Measurements from ENCODE around the gene AANAT.
"Not testable (repeated sequence)": the region's sequence is repeated elsewhere in the genome, so short reads cannot be mapped to it uniquely, and the experiment has no call there.

The AANAT gene

DNA sequence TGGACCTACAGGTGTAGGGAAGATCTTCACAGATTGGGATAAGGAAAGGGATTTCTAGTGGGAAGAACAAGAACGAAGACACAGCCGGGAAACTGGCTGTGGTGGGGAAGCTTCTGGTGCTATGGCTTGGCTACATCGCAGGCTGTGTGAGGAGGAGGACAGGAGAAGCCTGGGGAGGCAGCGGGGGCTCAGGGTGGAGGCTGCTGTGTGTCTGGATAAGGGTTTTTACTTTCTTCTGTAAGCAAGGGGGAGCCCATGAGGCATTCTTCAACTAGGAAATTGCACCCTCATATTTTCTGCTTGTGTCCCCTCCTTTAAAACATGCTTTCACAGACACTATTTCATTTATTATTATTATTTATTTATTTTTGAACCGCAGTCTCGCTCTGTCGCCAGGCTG is 36.7 kb downstream of the AANAT start:
- H3K4me3 ChIP-seq (ENCODE audit: low read depth, low read length), result no peak overlapping the region
- TF ChIP-seq, protein P1, sequence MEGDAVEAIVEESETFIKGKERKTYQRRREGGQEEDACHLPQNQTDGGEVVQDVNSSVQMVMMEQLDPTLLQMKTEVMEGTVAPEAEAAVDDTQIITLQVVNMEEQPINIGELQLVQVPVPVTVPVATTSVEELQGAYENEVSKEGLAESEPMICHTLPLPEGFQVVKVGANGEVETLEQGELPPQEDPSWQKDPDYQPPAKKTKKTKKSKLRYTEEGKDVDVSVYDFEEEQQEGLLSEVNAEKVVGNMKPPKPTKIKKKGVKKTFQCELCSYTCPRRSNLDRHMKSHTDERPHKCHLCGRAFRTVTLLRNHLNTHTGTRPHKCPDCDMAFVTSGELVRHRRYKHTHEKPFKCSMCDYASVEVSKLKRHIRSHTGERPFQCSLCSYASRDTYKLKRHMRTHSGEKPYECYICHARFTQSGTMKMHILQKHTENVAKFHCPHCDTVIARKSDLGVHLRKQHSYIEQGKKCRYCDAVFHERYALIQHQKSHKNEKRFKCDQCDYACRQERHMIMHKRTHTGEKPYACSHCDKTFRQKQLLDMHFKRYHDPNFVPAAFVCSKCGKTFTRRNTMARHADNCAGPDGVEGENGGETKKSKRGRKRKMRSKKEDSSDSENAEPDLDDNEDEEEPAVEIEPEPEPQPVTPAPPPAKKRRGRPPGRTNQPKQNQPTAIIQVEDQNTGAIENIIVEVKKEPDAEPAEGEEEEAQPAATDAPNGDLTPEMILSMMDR (IDR thresholded peaks at IDR 0.05; ENCODE audit: control insufficient read depth, extremely low read depth, insufficient read depth), result no peak
- DNase-seq (ENCODE audit: low read depth), result no peak

DNA sequence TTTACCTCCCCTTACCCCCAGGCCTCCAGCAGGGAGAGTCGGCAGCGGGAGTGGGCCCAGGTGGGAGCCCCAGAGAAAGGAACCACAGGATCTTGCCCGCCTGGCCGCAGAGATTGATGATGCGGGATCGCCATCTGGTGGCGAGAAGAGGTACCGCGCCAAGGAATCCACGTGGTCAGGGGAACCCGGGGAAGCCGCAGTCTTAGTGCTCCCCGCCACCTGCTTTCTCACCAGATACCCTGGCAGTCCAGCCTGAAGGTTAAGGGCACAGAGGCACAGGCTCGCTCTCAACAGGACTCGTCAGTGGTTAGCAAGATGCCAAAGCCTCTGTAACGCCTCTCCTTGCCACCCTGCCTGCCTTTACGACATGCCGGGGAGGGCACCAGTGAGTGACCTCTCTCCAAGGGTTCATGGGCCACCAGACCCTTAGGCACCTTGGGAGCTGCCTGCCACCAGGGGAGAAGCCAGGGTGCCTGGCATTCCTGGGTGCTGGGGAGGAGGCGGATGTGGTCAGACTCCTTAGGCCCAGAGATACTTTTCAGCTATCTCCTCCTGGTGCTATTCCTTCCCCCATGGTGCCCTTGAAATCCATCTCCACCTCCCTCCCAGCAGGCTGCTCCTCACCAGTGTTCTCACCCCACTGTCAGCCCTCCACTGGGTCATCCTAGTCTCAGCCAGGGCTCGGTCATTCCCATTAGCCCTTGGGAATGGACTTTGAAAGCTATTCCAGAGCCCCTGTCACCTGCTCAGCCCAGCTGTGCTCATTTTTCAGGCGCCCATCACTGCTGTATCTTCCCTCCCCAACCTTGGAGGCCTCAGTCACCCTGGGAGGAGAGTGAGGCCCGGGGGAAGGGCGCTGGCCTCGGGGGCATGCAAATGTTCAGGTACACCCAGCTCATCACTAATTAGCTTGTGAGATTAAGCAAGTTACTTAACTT is 39.3 kb downstream of the AANAT start:
- TF ChIP-seq, protein P1 (IDR thresholded peaks at IDR 0.05; ENCODE audit: control insufficient read depth, extremely low read depth, insufficient read depth), result peak; percentile 82
- DNase-seq (ENCODE audit: low read depth), result no peak
- no peak overlapping the region; the same call in 1 of the 2 replicates for H3K4me3 ChIP-seq (ENCODE audit: low read depth, low read length)

DNA sequence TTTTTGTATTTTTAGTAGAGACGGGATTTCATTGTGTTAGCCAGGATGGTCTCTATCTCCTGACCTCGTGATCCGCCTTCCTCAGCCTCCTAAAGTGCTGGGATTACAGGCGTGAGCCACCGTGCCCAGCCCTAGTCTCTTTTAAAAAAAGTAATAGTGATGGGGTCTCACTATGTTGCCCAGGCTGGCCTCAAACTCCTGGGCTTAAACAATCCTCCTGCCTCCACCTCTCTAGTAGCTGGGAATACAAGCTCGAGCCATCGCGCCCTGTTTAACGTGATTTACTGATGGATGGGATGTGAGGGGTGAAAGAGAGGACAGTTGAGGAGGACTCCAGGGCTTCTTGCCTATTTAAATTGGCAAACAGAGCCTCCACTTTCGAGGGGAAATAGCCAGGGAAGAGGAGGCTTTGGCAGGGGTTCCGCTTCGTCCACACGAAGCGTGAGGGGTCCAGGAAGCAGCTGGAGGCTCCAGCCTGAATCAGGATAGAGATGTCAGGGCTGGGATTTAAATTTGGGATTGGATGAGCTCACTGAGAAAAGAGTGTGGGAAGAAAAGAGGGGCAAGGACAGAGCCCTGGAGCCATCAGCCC is 41.2 kb downstream of the AANAT start:
- DNase-seq (ENCODE audit: low read depth); H3K4me3 ChIP-seq (ENCODE audit: low read depth, low read length): not testable (repeated sequence)

DNA sequence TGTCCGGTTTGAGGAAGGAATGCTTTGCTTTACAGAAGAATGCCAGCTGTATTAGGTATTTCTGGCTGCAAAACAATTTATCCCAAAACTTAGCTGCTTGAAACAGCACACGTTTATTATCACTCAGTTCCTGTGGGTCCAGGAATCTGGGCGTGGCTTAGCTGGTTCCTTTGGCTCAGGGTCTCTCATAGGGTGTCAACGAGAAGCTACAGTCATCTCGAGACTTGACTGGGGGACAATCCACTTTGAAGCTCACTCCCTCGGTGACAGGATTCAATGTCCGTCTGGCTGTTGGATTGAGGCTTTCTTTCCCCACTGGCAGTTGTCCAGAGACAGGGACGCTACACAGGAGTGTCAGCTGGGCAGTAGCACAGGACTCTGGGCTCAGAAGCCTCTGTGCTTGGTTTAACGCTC is 43.4 kb downstream of the AANAT start:
- TF ChIP-seq, protein P1 (IDR thresholded peaks at IDR 0.05; ENCODE audit: control insufficient read depth, extremely low read depth, insufficient read depth), result no peak
- DNase-seq (ENCODE audit: low read depth), result no peak
- no peak overlapping the region for H3K4me3 ChIP-seq (ENCODE audit: low read depth, low read length)

DNA sequence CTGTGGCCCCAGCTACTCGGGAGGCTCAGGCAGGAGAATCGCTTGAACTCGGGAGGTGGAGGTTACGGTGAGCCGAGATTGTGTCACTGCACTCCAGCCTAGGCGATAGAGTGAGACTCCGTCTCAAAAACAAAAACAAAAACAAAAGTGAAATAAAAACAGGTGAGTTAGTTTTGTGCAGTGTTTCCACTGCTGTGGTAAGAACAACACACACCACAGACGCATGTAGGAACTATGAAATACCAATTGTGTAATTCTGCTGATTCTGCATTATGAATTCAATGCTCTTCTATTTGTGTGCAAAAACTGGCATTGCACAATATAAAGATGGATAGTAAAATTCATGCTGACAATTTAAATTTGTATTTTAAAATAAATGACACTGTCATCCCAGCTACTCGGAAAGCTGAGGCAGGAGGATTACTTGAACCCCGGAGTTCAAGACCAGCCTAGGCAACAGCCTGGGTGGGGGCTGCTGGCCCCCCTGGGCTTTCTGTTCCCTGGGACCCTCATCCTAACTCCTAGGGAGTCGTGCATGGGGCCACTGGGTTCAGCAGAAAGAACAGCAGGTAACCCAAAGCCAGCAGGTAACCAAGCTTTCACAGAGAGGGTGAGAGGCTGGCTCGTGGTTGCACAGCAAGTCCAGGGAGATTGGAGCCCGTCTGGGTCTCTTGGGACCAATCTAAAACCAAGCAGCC is 44.4 kb downstream of the AANAT start:
- no peak for DNase-seq (ENCODE audit: low read depth)
- TF ChIP-seq, protein P1 (IDR thresholded peaks at IDR 0.05; ENCODE audit: control insufficient read depth, extremely low read depth, insufficient read depth), result no peak

DNA sequence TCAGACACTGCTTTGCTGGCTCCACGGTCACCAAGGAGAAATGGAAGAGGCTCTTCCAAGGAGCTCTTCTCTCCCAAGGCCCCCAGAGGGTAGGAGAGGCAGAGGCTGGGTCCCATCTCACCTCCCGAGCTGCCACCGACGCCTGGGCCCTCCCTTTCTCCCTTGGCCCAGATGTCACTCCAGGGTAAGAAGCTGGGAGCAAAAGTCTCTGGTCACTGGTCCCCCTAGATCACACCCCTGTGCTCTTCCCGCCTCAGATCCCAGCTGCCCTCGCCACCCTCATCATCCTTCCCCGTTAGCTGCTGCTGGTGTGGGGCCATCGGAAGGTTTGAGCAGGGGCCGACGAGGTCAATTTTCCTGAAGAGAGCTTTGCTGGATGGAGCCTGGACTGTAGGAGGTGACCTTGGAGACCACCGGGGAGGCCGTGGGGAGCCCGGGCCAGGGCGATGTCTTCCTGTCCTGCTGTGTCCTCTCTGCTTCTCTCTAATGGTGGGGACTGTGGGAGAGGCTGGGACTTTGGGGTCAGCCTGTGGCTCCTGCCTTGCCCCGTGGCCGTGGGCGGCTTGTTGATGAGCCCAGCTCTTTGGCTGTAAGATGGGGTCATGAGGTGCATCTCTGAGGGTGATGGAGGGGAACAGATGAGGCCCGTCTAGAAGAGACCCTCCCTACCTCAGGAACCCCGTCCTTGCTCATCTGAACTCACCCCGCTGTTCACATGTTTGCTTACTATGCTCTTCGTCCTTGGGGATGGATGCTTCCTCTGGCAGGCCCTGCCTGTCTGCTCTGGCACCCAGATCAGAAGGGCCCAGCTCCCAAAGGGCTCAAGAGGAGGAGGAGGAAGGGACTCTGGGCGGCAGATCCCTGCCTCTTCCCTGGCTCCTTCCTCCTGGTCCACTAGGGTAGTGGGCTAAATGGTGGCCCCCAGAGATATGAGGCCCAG is 45.2 kb downstream of the AANAT start:
- no peak for DNase-seq (ENCODE audit: low read depth)
- TF ChIP-seq, protein P1 (IDR thresholded peaks at IDR 0.05; ENCODE audit: control insufficient read depth, extremely low read depth, insufficient read depth), result no peak
- H3K4me3 ChIP-seq (ENCODE audit: low read depth, low read length), result no peak overlapping the region

More for the DNA sequence above, 44.4 kb downstream of the AANAT start:
- no peak overlapping the region for H3K4me3 ChIP-seq (ENCODE audit: low read depth, low read length)

Data from LNCaP clone FGC (cell line).